GM19438 (cell line): ENCODE results near the gene FAM193A.
A peak's percentile ranks its signal among the peaks of the same experiment; 100 is the strongest.

Experiments used
- ATAC-seq: cut with Tn5 transposase; IDR thresholded peaks from one replicate; pipeline ENCODE4 v1.9.1; 2021; ENCODE audit warnings: low read depth; ENCODE audit not compliant: unreplicated experiment

FAM193A gene

DNA sequence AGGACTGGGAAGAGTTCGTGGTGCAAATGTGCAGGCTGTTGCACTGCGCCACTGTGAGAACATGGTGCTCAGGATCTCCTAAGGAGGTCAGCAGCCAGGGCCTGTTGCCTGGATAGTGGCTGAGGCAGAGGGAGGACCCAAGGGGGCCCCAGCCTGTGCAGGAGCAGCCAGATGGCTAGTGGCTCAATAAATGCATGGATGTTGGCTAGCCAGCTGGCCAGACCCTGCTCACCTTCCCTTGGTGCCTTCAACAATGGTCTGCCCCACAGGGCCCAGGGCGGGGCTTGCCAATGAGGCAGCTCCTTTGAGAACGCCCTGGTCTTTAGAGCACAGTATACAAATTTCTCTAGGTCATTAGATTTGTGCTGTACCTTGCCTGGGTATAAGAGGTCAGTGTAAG is 152.2 kb downstream of the FAM193A start:
- ATAC-seq, result no peak

GRCh38 chr4:2689114-2689513 is 152.7 kb downstream of the FAM193A start:
- no peak for ATAC-seq

GRCh38 chr4:2689825-2690700 is 153.6 kb downstream of the FAM193A start:
- peak; percentile 66 for ATAC-seq

- no peak for ATAC-seq
These were observed 154.9 kb downstream of the FAM193A start for GRCh38 chr4:2691313-2691712.

DNA sequence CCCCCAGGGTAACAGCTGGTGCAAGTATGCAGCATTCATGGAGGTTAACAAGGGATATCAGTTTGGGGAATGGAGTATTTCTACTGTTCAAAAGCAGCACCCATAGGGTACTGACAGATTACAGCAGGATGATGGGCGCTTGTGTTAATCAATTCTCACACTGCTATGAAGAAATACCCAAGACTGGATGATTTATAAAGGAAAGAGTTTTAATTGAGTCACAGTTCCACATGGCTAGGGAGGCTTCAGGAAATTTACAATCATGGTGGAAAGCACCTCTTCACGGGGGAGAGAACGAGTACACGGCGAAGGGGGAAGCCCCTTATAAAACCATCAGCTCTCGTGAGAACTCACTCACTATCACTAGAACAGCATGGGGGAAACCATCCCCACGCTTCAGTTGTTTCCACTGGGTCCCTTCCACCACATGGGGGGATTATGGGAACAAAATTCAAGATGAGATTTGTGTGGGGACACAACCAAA is 155.5 kb downstream of the FAM193A start:
- ATAC-seq, result no peak

GRCh38 chr4:2694691-2695090 is 158.2 kb downstream of the FAM193A start:
- no peak for ATAC-seq

- no peak for ATAC-seq
These were observed 159.1 kb downstream of the FAM193A start for GRCh38 chr4:2695346-2696060.

GRCh38 chr4:2696423-2696822 is 160.0 kb downstream of the FAM193A start:
- ATAC-seq, result peak; percentile 88

DNA sequence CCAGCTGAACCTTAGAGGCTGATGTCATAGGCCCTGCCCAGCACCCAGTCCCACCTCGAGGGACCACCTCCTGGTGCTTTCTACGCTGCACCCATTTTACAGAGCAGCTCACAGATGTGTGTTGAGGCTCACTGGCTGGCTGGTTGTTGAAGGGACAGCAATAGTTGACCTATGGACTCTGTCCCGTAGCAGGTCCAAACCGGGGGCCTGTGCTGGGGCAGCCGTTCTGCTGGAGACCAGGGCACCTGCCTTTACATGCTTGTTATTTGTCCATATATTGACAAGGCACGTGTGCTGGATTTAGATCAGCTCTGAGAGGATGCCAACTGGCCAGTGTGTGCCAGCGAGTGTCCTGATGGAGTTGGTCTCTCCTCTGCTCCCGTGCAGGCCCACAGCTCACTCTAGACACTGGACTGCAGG is 161.6 kb downstream of the FAM193A start:
- no peak for ATAC-seq

DNA sequence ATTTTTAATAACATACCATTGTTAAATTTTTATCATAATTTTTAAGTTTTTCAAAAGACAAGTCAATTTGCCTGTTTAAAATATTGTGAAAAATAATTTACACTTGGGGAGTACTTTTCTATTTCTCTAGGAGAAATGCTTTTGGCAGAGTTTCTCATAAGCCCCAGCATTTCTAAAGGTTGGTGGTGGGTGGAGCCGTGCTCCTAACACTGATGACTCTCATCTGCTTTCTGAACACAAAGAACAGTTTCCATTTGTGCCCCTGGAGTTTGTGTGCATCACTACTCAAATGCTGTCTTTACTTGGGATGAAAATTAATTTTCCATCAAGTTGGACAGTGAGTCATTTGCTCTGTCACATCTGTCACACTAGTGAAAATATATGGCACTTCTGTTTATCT is 162.1 kb downstream of the FAM193A start:
- ATAC-seq, result no peak

- no peak for ATAC-seq
These were observed 162.6 kb downstream of the FAM193A start for GRCh38 chr4:2698951-2699505.

DNA sequence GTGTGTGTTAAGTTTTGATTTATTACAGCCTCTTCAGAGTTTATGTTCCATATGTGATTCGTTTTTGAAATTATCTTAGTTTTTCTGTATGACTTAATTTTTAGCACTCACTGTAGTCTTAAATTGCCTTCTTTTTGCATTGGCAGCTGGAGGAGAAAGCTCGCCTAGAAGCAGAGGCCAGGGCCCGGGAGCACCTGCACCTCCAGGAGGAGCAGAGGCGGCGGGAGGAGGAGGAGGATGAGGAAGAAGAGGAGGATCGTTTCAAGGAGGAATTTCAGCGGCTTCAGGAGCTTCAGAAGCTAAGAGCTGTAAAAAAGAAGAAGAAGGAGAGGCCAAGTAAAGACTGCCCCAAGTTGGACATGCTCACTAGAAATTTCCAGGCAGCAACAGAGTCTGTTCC is 163.1 kb downstream of the FAM193A start:
- no peak for ATAC-seq

DNA sequence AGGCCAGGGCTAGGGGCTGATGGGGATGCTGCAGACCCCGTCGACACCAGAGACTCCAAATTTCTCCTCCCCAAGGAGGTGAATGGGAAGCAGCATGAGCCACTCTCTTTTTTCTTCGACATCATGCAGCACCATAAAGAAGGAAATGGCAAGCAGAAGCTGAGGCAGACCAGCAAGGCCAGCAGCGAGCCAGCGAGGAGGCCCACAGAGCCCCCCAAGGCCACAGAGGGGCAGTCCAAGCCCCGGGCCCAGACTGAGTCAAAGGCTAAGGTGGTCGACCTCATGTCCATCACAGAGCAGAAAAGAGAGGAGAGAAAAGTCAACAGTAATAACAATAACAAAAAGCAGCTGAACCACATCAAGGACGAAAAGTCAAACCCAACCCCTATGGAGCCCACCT is 163.6 kb downstream of the FAM193A start:
- ATAC-seq, result no peak

DNA sequence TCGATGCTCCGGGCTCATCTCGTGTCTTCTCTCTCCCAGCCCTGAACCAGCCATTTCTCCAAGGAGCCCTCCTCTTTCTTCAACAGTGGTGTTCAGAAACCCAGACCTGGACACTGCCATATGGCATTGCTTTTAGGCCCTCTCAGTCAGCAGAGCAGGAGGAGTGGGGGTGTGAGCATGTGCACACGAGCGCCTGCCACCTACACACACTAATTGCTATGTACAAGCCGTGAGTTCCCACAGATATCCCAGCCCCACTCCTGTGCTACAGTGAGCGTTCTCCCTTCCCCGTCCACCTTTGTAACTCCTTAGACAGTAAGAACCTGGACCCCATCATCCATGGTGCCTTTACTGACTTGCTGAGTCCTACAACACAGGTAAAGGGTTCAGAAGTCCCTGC is 165.9 kb downstream of the FAM193A start:
- ATAC-seq, result no peak

DNA sequence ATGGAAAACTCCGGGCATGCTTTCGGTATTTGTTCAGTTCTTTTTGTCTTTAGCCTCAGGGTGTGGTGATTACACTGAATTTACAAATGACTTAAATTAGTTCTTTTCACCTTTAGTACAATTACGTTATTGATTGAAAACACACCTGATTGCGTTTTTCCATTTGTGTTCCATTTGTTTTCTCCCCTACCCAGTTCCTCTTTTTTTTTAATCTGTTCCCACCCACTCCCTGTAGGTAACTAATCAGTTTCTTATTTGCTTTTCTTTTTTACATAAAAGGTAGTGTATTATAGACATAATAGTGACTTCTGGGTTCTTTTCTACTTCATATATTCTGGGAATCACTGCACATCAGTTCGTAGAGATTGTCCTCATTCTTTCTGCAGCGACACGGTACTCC is 166.3 kb downstream of the FAM193A start:
- no peak for ATAC-seq

DNA sequence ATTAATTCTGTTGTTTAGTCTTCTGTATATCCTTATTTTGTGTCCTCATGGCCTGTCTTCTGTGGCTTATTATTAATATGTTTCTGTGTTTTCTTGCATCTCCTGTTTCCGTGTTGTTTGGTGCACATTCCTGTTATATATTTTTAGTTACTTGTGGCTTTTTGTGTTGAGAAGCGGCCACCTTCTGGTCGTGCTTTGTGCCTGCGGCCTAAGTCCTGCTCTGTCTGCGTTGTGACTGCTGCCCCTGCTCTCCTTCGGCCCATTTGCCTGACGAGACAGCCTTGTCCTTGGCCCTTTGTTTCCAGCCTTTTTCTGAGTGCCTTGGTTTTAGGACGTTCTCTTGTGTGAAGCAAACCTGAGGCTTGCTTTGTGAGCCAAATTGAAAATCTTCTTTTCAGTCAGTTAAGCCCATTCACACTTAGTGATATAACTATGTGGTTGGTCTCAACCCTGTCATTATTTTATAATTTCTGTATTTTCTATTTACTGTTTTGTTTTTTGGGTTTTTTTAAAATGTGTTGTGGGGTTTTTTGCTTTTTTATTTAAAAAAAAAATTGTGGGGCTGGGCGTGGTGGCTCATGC is 175.9 kb downstream of the FAM193A start:
- ATAC-seq, result no peak

- no peak for ATAC-seq
These were observed 176.9 kb downstream of the FAM193A start for GRCh38 chr4:2713337-2713736.

DNA sequence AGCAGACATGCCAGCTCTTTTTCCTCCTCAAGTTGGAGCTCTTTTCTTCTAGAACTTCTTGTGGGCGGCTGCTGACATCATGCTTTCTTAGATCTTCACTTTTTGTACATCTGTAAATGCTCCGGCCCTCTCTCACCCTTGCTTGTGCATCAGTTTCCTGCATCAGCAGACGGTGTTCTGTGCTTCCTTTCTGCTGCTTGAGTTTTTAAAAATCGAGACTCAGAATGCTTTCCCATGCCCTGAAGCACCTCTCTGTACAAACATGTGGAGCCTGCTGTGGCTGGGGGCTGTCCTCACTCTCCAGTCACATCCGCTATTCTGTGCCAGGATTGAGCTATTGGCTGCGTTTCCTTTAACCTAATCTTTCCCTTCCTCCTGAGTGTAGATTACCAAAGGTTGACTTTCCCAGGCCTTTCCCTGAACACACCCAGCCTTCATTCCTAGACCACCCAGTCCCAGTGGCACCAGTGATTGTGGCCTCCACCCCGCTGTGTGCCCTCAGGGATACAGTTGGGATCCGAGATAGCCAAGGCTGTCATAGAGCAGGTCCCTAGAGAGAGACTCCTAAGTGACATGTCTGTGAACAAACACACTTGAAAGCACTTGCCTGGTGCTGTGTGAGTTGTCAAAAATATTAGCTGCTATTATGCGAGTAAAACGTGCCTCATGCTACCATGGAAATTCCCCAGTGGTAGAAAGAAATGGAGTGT is 177.8 kb downstream of the FAM193A start:
- ATAC-seq, result no peak

DNA sequence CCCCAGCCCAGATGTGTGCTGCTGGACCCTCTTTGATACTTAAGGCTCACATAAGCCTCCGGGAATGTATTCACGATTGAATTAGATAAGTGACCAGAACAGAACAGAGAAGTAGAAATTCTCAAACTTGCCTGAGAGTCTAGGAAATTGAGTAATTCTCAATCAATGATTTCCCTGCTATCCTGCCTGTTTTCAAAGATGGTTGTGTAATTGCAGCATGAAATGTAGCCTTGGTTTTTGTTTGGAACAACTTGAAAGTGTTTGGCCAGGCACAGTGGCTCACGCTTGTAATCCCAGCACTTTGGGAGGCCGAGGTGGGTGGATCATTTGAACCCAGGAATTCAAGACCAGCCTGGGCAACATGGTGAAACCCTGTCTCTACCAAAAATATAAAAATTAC is 178.5 kb downstream of the FAM193A start:
- ATAC-seq, result no peak

- ATAC-seq, result no peak
These were observed 179.0 kb downstream of the FAM193A start for GRCh38 chr4:2715426-2715825.
